Measurements from ENCODE around the gene SARNP.
"Not testable (repeated sequence)": the region's sequence is repeated elsewhere in the genome, so short reads cannot be mapped to it uniquely, and the experiment has no call there.

SARNP gene

GRCh38 chr12:55797550-55797949 is 20.0 kb downstream of the SARNP start:
- no peak for DNase-seq (ENCODE audit: extremely low read depth in 1 of 2, low read depth in 1 of 2)

- no peak for DNase-seq (ENCODE audit: extremely low read depth in 1 of 2, low read depth in 1 of 2)
These were observed 20.5 kb downstream of the SARNP start for GRCh38 chr12:55797068-55797467.

GRCh38 chr12:55795950-55796349 is 21.6 kb downstream of the SARNP start:
- DNase-seq (ENCODE audit: extremely low read depth in 1 of 2, low read depth in 1 of 2), result no peak

GRCh38 chr12:55789893-55790292 is 27.6 kb downstream of the SARNP start:
- no peak for DNase-seq (ENCODE audit: extremely low read depth in 1 of 2, low read depth in 1 of 2)

- no peak for DNase-seq (ENCODE audit: extremely low read depth in 1 of 2, low read depth in 1 of 2)
These were observed 28.4 kb downstream of the SARNP start for GRCh38 chr12:55789171-55789570.

GRCh38 chr12:55788546-55788945 is 29.0 kb downstream of the SARNP start:
- DNase-seq (ENCODE audit: extremely low read depth in 1 of 2, low read depth in 1 of 2), result no peak

GRCh38 chr12:55780685-55781084 is 36.8 kb downstream of the SARNP start:
- no peak for DNase-seq (ENCODE audit: extremely low read depth in 1 of 2, low read depth in 1 of 2)

GRCh38 chr12:55777856-55778255 is 39.7 kb downstream of the SARNP start:
- no peak for DNase-seq (ENCODE audit: extremely low read depth in 1 of 2, low read depth in 1 of 2)

- no peak for DNase-seq (ENCODE audit: extremely low read depth in 1 of 2, low read depth in 1 of 2)
These were observed 45.8 kb downstream of the SARNP start for GRCh38 chr12:55771736-55772135.

- DNase-seq (ENCODE audit: extremely low read depth in 1 of 2, low read depth in 1 of 2), result no peak
These were observed 50.4 kb downstream of the SARNP start for GRCh38 chr12:55767156-55767555.

- DNase-seq (ENCODE audit: extremely low read depth in 1 of 2, low read depth in 1 of 2), result no peak
These were observed 51.7 kb downstream of the SARNP start for GRCh38 chr12:55765736-55766290.

- no peak for DNase-seq (ENCODE audit: extremely low read depth in 1 of 2, low read depth in 1 of 2)
These were observed 54.9 kb downstream of the SARNP start for GRCh38 chr12:55762646-55763045.

GRCh38 chr12:55760663-55761062 is 56.9 kb downstream of the SARNP start:
- no peak for DNase-seq (ENCODE audit: extremely low read depth in 1 of 2, low read depth in 1 of 2)

- not testable (repeated sequence) for DNase-seq (ENCODE audit: extremely low read depth in 1 of 2, low read depth in 1 of 2)
These were observed 58.9 kb downstream of the SARNP start for GRCh38 chr12:55758575-55758974.

GRCh38 chr12:55757701-55758100 is 59.8 kb downstream of the SARNP start:
- DNase-seq (ENCODE audit: extremely low read depth in 1 of 2, low read depth in 1 of 2), result no peak

GRCh38 chr12:55755246-55755645 is 62.3 kb downstream of the SARNP start:
- DNase-seq (ENCODE audit: extremely low read depth in 1 of 2, low read depth in 1 of 2), result no peak

GRCh38 chr12:55748230-55748993 is 69.1 kb downstream of the SARNP start:
- DNase-seq (ENCODE audit: extremely low read depth in 1 of 2, low read depth in 1 of 2), result no peak

- DNase-seq (ENCODE audit: extremely low read depth in 1 of 2, low read depth in 1 of 2), result no peak
These were observed 70.7 kb downstream of the SARNP start for GRCh38 chr12:55746913-55747231.

GRCh38 chr12:55746174-55746912 is 71.2 kb downstream of the SARNP start:
- DNase-seq (ENCODE audit: extremely low read depth in 1 of 2, low read depth in 1 of 2), result no peak

GRCh38 chr12:55745361-55746173 is 72.0 kb downstream of the SARNP start:
- DNase-seq (ENCODE audit: extremely low read depth in 1 of 2, low read depth in 1 of 2), result no peak

- DNase-seq (ENCODE audit: extremely low read depth in 1 of 2, low read depth in 1 of 2), result no peak
These were observed 73.0 kb downstream of the SARNP start for GRCh38 chr12:55744340-55745030.

All from activated CD8-positive, alpha-beta memory T cell treated with anti-CD3 and anti-CD28 coated beads for 1 hour (primary cell).